GM19395 (cell line): ENCODE measurements around the gene TEX2.
"Not testable (repeated sequence)": the region's sequence is repeated elsewhere in the genome, so short reads cannot be mapped to it uniquely, and the experiment has no call there.

Experiments
- ATAC-seq: cut with Tn5 transposase; IDR thresholded peaks from one replicate; pipeline ENCODE4 v1.9.1; 2021; ENCODE audit warnings: mild to moderate bottlenecking, moderate library complexity; ENCODE audit not compliant: unreplicated experiment

The TEX2 gene

DNA sequence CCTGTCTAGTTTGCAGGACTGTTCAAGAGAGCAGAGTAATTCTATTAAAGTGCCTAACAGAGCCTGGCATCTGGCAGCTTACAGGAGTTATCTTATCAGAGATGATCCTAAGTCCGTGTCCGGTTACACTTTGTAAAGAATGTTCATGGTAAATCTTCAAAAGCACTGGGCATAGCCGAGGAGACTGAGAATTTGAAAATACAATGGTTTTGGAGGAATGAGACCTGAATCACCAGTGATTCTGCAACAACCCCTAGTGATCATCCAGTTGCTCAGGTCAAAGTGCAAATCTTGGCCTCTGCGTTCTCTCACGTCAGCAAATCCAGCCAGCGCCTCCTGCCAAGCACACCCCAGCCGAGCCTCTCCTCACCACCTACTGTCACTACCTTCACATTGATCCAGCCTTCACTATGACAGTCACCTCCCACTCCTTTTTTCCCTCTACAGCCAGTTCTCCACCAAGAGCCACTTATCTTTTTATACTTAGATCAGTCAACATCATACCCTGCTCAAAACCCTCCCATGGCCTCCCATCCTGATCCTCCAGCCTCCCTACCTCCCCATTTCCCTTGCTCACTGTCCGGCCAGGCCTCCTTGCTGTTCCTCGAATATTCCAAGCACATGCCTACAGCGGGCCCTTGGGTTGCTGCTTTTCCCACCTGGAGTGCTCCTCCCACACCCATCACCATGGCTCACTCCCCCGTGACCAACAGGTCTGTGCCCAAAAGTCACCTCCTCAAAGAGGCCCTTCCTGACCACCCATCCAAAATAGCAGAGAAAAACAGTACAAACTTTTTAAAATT lies 75.8 kb downstream of the TEX2 start:
- ATAC-seq: no peak

DNA sequence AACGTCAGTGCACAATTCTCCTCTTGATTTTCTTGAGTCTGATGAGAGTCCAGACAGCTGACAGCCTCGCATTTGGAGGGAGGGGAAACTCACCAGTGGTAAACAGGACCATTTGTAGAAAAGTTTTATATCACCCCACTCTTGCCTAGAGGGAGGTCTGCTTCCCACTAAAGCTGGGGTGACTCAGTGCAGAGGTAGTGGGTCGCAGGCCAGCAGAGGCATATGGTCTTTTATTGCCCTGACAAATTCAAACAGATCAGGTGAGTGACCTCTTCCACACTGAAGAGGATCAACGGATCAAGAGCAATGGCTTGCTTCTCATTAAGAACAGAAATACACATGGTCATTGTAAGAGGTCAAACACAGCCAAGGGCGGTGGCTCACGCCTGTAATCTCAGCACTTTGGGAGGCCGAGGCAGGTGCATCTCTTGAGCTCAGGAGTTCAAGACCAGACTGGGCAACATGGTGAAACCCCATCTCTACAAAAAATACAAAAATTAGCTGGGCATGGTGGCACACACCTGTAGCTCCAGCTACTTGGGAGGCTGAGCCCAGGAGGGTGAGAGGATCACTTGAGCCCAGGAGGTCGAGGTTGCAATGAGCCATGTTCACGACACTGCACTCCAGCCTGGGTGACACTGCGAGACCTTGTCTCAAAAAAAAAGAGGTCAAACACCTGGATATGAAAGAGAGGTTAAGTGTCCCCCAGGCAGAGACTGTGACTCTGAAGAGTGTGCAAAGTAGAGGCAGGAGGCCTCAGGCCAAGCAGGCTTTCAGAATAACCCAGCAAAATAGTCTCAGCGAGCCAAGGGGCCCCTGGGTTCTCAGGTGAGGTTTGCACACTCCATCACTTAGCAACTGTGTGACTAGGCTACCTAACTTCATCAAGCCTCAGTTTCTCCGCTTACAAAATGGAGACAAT lies 76.6 kb downstream of the TEX2 start:
- no peak for ATAC-seq

DNA sequence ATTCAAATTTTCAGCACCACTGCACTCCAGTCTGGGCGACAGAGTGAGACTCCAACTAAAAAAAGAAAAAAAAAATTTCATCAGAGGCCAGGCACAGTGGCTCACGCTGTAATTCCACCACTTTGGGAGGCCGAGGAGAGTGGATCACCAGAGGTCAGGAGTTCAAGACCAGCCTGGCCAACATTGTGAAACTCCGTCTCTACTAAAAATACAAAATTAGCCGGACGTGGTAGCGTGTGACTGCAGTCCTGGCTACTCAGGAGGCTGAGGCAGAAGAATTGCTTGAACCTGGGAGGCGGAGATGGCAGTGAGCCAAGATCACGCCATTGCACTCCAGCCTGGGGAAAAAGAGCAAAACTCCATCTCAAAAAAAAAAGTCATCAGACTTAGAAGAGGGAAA lies 77.5 kb downstream of the TEX2 start:
- not testable (repeated sequence) for ATAC-seq

DNA sequence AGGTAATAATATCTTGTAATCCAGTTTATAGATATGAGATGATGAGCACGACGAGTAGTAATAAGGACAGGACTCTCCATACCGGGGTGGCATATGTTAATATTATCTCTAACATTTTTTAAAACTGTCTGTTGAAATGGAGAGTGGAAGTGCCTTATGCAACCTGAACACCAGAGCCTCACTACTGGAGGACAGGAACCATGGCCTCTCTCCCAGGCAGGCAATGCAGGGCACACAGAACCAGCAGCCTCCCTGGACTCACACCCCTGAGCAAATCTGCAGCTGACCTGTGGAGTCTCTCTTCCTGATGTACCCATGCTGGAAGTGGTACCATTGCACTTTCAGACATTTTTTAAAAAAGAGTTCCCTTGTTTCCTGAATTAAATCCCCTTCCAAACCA lies 78.0 kb downstream of the TEX2 start:
- ATAC-seq: no peak

DNA sequence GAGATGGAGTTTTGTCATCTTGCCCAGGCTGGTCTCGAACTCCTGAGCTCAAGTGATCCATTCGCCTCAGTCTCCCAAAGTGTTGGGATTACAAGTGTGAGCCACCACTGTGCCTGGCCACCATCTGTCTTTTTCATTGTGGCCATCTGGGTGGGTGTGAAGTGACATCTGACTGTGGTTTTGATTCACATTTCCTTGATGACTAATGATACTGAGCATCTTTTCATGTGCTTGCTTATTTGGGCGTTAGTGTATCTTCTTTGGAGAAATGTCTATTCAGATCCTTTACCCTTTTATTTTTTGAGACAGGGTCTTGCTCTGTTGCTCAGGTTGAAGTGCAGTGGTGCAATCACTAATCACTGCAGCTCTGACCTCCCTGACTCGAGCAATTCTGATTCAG lies 79.2 kb downstream of the TEX2 start:
- ATAC-seq: no peak

- no peak for ATAC-seq
Observed at GRCh38 chr17:64182325-64183012, 80.6 kb downstream of the TEX2 start.

GRCh38 chr17:64180089-64181073 lies 82.7 kb downstream of the TEX2 start:
- ATAC-seq: no peak

GRCh38 chr17:64179024-64179423 lies 84.0 kb downstream of the TEX2 start:
- not testable (repeated sequence) for ATAC-seq

GRCh38 chr17:64178011-64178825 lies 84.8 kb downstream of the TEX2 start:
- no peak for ATAC-seq

GRCh38 chr17:64177311-64178010 lies 85.6 kb downstream of the TEX2 start:
- no peak for ATAC-seq

- ATAC-seq: no peak
Observed at GRCh38 chr17:64176556-64176955, 86.5 kb downstream of the TEX2 start.

DNA sequence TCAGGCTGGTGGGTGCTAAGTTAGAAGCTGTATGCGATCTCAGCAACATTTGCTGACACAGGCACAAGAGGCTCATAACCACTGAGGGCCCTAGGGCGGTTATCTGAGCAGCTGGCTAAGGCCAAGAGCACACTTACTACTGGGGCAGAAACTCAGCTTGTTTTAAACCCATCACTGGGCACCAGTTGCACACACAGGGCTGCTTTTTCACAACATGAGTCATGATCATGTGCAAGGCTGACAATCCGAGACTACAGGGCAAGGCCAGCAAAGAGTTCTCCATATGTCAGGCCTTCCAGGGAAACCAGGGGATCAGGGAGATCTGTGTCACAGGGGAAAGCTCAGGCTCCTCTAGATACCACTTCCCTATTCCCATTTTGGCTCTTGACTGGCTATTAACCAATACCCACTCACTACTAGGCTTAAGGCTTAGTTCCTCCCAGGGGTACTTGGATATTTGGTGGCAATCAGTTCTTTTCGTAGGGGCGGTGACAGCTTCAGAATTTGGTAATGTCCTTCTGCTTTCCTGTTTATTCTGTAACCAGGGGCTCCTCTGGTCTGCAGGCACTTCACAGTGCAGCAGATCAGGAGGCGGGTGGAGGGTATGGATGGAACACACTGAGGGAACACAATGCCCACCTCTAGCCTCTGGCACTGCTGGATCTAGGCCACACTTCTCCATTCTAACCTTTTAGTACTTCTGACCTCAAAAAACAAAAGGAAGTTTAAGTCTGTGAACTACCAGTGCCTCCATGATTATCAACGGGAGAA lies 88.2 kb downstream of the TEX2 start:
- no peak for ATAC-seq

- ATAC-seq: no peak
Observed at GRCh38 chr17:64173646-64174045, 89.4 kb downstream of the TEX2 start.

- no peak for ATAC-seq
Observed at GRCh38 chr17:64172510-64172909, 90.5 kb downstream of the TEX2 start.

GRCh38 chr17:64171041-64171440 lies 92.0 kb downstream of the TEX2 start:
- ATAC-seq: no peak

- ATAC-seq: no peak
Observed at GRCh38 chr17:64170286-64170685, 92.8 kb downstream of the TEX2 start.

DNA sequence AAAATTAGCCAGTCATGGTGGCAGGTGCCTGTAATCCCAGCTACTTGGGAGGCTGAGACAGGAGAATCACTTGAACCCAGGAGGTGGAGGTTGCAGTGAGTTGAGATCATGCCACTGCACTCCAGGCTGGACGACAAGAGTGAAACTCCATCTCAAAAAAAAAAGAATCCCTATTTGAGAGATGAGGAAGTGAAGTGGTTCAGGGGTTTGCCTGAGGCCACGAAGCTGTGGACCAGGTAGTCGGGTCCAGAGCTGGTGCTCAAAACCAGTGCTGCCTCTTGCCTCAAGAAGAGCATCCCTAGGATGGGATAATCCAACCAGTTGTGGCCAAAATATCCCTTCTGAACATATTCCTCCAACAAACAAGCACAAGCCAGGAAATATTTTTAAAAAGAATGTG lies 95.4 kb downstream of the TEX2 start:
- not testable (repeated sequence) for ATAC-seq

DNA sequence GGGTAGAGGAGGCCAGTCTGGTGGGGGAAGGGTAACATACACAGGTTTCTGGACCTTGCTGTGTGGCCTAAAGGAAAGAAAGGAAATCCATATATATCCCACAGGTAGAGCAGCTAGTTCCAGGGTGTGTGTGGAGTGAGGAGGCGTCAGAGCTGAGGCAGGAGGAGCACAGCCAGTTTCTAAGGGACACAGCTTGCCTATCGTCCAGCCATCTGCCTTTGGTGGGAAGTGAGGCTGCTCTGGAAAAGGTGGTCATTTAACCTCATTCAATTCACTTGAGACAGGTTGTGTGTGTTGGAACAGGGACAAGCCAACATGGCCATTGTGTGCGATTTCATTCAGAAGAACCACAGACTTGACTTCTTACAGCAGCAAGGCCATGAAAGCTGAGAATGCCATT lies 96.2 kb downstream of the TEX2 start:
- no peak for ATAC-seq
